Measurements from ENCODE around the gene DRAP1. TPM values are rescaled to one million over a fixed set of nuclear protein-coding genes. Genes with fewer than 3 reads are reported as not detected.

DRAP1 gene
- total and polyA plus RNA-seq, 9 of the 15 experiments (the other 6 are each of a cell fraction or from before 2014, with no cell fraction given): 9.6 to 200 (median 92.9) TPM

- TF ChIP-seq MGA (IDR thresholded peaks at IDR 0.05): peak; percentile 10; the same call in 1 of the 2 replicates
- TF ChIP-seq TRIM24 (IDR thresholded peaks at IDR 0.05): no peak
- no peak for TF ChIP-seq COPS2 (conservative IDR thresholded peaks at IDR 0.05)
- no peak for TF ChIP-seq ZNF699 (CRISPR knock-in tag; IDR thresholded peaks at IDR 0.05; ENCODE audit: insufficient replicate concordance)
- TF ChIP-seq ZNF668 (CRISPR knock-in tag; IDR thresholded peaks at IDR 0.05): no peak
- TF ChIP-seq ZNF644 (tag; IDR thresholded peaks at IDR 0.05; ENCODE audit: low read depth): no peak
- TF ChIP-seq TOE1 (IDR thresholded peaks at IDR 0.05; ENCODE audit: borderline replicate concordance): no peak
- TF ChIP-seq TOE1 (CRISPR knock-in tag; IDR thresholded peaks at IDR 0.05; ENCODE audit: borderline replicate concordance, low read depth): peak; percentile 24; the same call in 1 of the 2 replicates
- peak; percentile 66 to 72 for TF ChIP-seq NRF1 (conservative IDR thresholded peaks at IDR 0.05 in 1 of 2, IDR thresholded peaks at IDR 0.05 in 1 of 2)
- TF ChIP-seq SMARCE1 (IDR thresholded peaks at IDR 0.05): 0 out of 2 replicates have a peak, but pooled peaks have one; percentile 20
- no peak for TF ChIP-seq CHD4 (IDR thresholded peaks at IDR 0.05; ENCODE audit: insufficient read depth, insufficient replicate concordance, low read depth, low read length, poor library complexity, severe bottlenecking)
These were observed 750 bp upstream of the DRAP1 start, which contains the start of gene C11orf68 (continued) for GRCh38 chr11:65918211-65919140.
